ENCODE results near the gene CLPTM1L.

- TF ChIP-seq CTCF (IDR thresholded peaks at IDR 0.05) (no peak), POLR2A (IDR thresholded peaks at IDR 0.05) (no peak)
Measured at GRCh38 chr5:1366514-1366913, 21.6 kb upstream of the CLPTM1L start.

Measured in breast epithelium (tissue), 3 donors.